Neural progenitor cell (in vitro differentiated cells): ENCODE results near the gene BGN. TPM values are rescaled to one million over a fixed set of nuclear protein-coding genes. Genes with fewer than 3 reads are reported as not detected.

Experiments
- DNase-seq: peaks from one replicate; pipeline ENCODE4 v3.0.0-alpha.2; 2016; ENCODE audit warnings: low spot score
- H2AFZ ChIP-seq: fragments of 200-600 bp; sonication (generic); replicated peaks from 2 replicates; pipeline ENCODE4 v1.6.1; 2016; ENCODE audit warnings: antibody characterized with exemption
- H3F3A ChIP-seq: fragments of 200-600 bp; sonication (generic); 2 replicates; pipeline ENCODE4 v1.6.1; 2016; ENCODE audit warnings: antibody characterized with exemption, low read depth
- H3K27ac ChIP-seq: fragments of 200-600 bp; sonication (generic); 2 replicates; pipeline ENCODE4 v1.5.1; 2016; ENCODE audit warnings: mild to moderate bottlenecking
- H3K27me3 ChIP-seq: fragments of 200-600 bp; sonication (generic); 2 replicates; pipeline ENCODE4 v1.6.1; 2016; ENCODE audit warnings: mild to moderate bottlenecking, moderate library complexity
- H3K36me3 ChIP-seq: fragments of 200-600 bp; sonication (generic); 2 replicates; pipeline ENCODE4 v1.5.1; 2016
- H3K4me1 ChIP-seq: fragments of 200-600 bp; sonication (generic); 2 replicates; pipeline ENCODE4 v1.6.1; 2016; ENCODE audit warnings: mixed run types
- H3K4me2 ChIP-seq: fragments of 200-600 bp; sonication (generic); 2 replicates; pipeline ENCODE4 v1.6.1; 2016
- H3K4me3 ChIP-seq: fragments of 200-600 bp; sonication (generic); 2 replicates; pipeline ENCODE4 v1.5.1; 2016
- H3K79me2 ChIP-seq: fragments of 200-600 bp; sonication (generic); 2 replicates; pipeline ENCODE4 v1.6.1; 2016; ENCODE audit warnings: low read depth
- H3K9ac ChIP-seq: fragments of 200-600 bp; sonication (generic); 2 replicates; pipeline ENCODE4 v1.6.1; 2016
- H3K9me3 ChIP-seq: fragments of 200-600 bp; sonication (generic); 2 replicates; pipeline ENCODE4 v1.5.1; 2016; ENCODE audit warnings: low read depth
- H4K20me1 ChIP-seq: fragments of 200-600 bp; sonication (generic); 2 replicates; pipeline ENCODE4 v1.6.1; 2016; ENCODE audit warnings: low read depth
- H3K27ac Mint-ChIP-seq: 3 replicates; pipeline ENCODE4 v1.8.0; 2021; ENCODE audit warnings: mixed read lengths
- H3K27me3 Mint-ChIP-seq: 2 replicates; pipeline ENCODE4 v1.8.0; 2022; ENCODE audit warnings: low read depth, mild to moderate bottlenecking, inconsistent platforms, moderate library complexity, mixed read lengths; ENCODE audit not compliant: insufficient read depth
- H3K36me3 Mint-ChIP-seq: 3 replicates; pipeline ENCODE4 v1.8.0; 2021; ENCODE audit warnings: mixed read lengths
- H3K4me1 Mint-ChIP-seq: 3 replicates; pipeline ENCODE4 v1.8.0; 2021; ENCODE audit warnings: mixed read lengths
- H3K4me3 Mint-ChIP-seq: 3 replicates; pipeline ENCODE4 v1.8.0; 2021; ENCODE audit warnings: mild to moderate bottlenecking, moderate library complexity, mixed read lengths
- H3K9me3 Mint-ChIP-seq: 3 replicates; pipeline ENCODE4 v1.8.0; 2020; ENCODE audit warnings: mixed read lengths
- CTCF ChIP-seq: fragments of 200-600 bp; sonication (generic); IDR thresholded peaks from 2 replicates; pipeline ENCODE4 v1.5.1; 2017; ENCODE audit warnings: antibody characterized with exemption, mild to moderate bottlenecking
- EZH2 ChIP-seq: fragments of 200-600 bp; sonication (generic); IDR thresholded peaks from 2 replicates; pipeline ENCODE4 v1.6.1; 2017; ENCODE audit warnings: antibody characterized with exemption, mild to moderate bottlenecking, moderate library complexity
- EZH2phosphoT487 ChIP-seq: fragments of 200-600 bp; sonication (generic); IDR thresholded peaks from 2 replicates; pipeline ENCODE4 v1.6.1; 2017; ENCODE audit warnings: antibody characterized with exemption
- total RNA-seq: library from RNA; depleted of rRNA; stranded (reverse); fragments of >200 nt; gene quantifications from 2 replicates; pipeline ENCODE4 v1.2.3, GENCODE V29; 2015; ENCODE audit warnings: low replicate concordance

BGN gene
- total RNA-seq, 1 donor from 2014 or later = not detected

GRCh38 chrX:153549231-153549630 is 54.5 kb downstream of the BGN start:
- H3K9me3 ChIP-seq = no peaks in the 10 kb centered on the region
- no peak overlapping the region for H3K4me2 ChIP-seq
- peaks cover 4% of the 10 kb centered on the region for H3K27me3 Mint-ChIP-seq
- H3K27me3 ChIP-seq = no peaks in the 10 kb centered on the region
- no peaks in the 10 kb centered on the region for H3K36me3 Mint-ChIP-seq
- H3K36me3 ChIP-seq = no peaks in the 10 kb centered on the region
- no peak overlapping the region for H3K4me3 ChIP-seq
- H3K9me3 Mint-ChIP-seq = peaks cover 30% of the 10 kb centered on the region
- no peaks in the 10 kb centered on the region for H3K79me2 ChIP-seq
- no peaks in the 10 kb centered on the region for H3F3A ChIP-seq
- TF ChIP-seq EZH2phosphoT487 (no peak), CTCF (no peak), EZH2 (no peak)
- peaks cover 4% of the 10 kb centered on the region for H3K4me1 Mint-ChIP-seq
- H3K9ac ChIP-seq = no peak overlapping the region
- no peaks in the 10 kb centered on the region for H3K4me1 ChIP-seq
- no peak for DNase-seq
- no peak overlapping the region for H2AFZ ChIP-seq
- no peaks in the 10 kb centered on the region for H4K20me1 ChIP-seq
- no peak overlapping the region for H3K27ac ChIP-seq
- no peak overlapping the region for H3K4me3 Mint-ChIP-seq
- H3K27ac Mint-ChIP-seq = no peak overlapping the region

- TF ChIP-seq EZH2 (no peak), CTCF (no peak), EZH2phosphoT487 (no peak)
- H3K27me3 Mint-ChIP-seq = peaks cover 4% of the 10 kb centered on the region
- Histone ChIP-seq H3K27me3 (no peaks in the 10 kb centered on the region), H3K4me1 (no peaks in the 10 kb centered on the region), H3F3A (no peaks in the 10 kb centered on the region), H2AFZ (no peak overlapping the region), H3K4me2 (no peak overlapping the region), H3K9me3 (no peaks in the 10 kb centered on the region), H3K9ac (no peak overlapping the region), H4K20me1 (no peaks in the 10 kb centered on the region), H3K79me2 (no peaks in the 10 kb centered on the region), H3K36me3 (no peaks in the 10 kb centered on the region), H3K4me3 (no peak overlapping the region), H3K27ac (no peak overlapping the region)
- H3K9me3 Mint-ChIP-seq = peaks cover 30% of the 10 kb centered on the region
- no peak for DNase-seq
- H3K36me3 Mint-ChIP-seq = no peaks in the 10 kb centered on the region
- H3K4me1 Mint-ChIP-seq = peaks cover 4% of the 10 kb centered on the region
- H3K27ac Mint-ChIP-seq = no peak overlapping the region
- H3K4me3 Mint-ChIP-seq = no peak overlapping the region
Measured at GRCh38 chrX:153549807-153550206, 55.0 kb downstream of the BGN start.

- H3F3A ChIP-seq = no peaks in the 10 kb centered on the region
- no peaks in the 10 kb centered on the region for H4K20me1 ChIP-seq
- no peak overlapping the region for H3K27ac ChIP-seq
- DNase-seq = no peak
- H2AFZ ChIP-seq = no peak overlapping the region
- H3K4me1 ChIP-seq = no peaks in the 10 kb centered on the region
- no peak overlapping the region for H3K9ac ChIP-seq
- no peaks in the 10 kb centered on the region for H3K9me3 ChIP-seq
- TF ChIP-seq EZH2 = no peak
- TF ChIP-seq EZH2phosphoT487 = no peak
- TF ChIP-seq CTCF = no peak
- no peak overlapping the region for H3K4me2 ChIP-seq
- Mint-ChIP-seq H3K4me1 (peaks cover 9% of the 10 kb centered on the region), H3K4me3 (no peak overlapping the region), H3K27ac (no peak overlapping the region), H3K36me3 (no peaks in the 10 kb centered on the region), H3K27me3 (peaks cover 4% of the 10 kb centered on the region), H3K9me3 (peaks cover 35% of the 10 kb centered on the region)
- H3K27me3 ChIP-seq = no peaks in the 10 kb centered on the region
- H3K79me2 ChIP-seq = no peaks in the 10 kb centered on the region
- H3K36me3 ChIP-seq = no peaks in the 10 kb centered on the region
- no peak overlapping the region for H3K4me3 ChIP-seq
Measured at GRCh38 chrX:153551135-153551534, 56.4 kb downstream of the BGN start.
